K562 (cell line): ENCODE results near the gene NDUFAF4.

Experiments
- NFIC ChIP-seq: fragments of 450-650 bp; IDR thresholded peaks from 2 replicates; pipeline ENCODE4 v1.6.1; 2017; ENCODE audit warnings: mild to moderate bottlenecking, inconsistent platforms
- POLR2A ChIP-seq: fragments of 450-650 bp; conservative IDR thresholded peaks from 2 replicates; pipeline ENCODE4 v1.6.1; 2016
- POU5F1 ChIP-seq: fragments of 150-350 bp; IDR thresholded peaks from 2 replicates; pipeline ENCODE4 v1.6.1; 2014; ENCODE audit warnings: borderline replicate concordance, low read length, low read depth, mild to moderate bottlenecking; ENCODE audit not compliant: partially characterized antibody

DNA sequence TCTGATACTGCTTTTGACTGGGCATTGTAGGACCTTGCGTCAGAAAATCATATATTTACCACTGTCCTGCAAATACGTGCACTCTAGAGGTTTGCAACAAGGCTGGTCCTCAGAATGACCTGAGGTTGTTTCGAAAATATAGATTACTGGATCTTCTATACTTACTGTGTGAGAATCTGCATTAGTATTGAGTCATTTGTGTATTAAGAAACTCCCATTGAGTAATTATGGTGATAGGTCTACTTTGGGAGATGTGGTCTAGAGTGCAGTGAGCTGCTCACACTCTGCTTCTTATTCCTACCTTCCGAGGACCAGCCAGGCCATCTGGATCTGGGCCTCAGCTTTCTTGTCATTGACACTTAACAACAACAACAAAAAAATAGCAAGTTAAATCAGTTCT is 36.4 kb upstream of the NDUFAF4 start:
- TF ChIP-seq POU5F1, result no peak
- no peak for TF ChIP-seq POLR2A
- TF ChIP-seq NFIC, result no peak
